Activated CD4-positive, alpha-beta T cell treated with anti-CD3 and anti-CD28 coated beads for 24 hours (primary cell): ENCODE results near the gene POTEG.
"Not testable (repeated sequence)": the region's sequence is repeated elsewhere in the genome, so short reads cannot be mapped to it uniquely, and the experiment has no call there.

Experiments used
- DNase-seq, 2 donors: peaks; one replicate each; pipeline ENCODE4 v3.0.0-alpha.2; 2020; ENCODE audit warnings: low read depth in 2 of 2

The POTEG gene

DNA sequence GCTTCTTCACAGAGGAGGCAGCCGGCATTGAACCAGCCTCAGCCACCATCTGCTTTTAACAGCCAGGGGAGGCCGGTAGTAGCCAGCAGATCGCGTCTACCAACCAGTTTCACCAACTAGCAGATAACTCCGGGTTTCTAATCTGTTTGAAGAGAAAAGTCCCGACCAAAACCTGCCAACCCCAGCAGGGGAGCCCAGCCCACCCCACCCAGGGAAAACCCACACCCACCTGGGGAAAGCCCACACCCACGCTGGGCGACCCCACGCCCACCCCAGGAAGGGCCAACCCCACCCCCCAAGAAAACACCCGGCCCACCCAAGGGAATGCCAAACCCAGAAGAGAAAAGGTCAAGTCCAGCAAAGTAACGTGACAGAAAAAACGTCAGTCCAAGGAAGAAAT is at the start of gene POTEG:
Gene POTEG (minus strand): TSS at position 101 of the 400 bp plus-strand sequence. CDS start 52 bp downstream, at position 49.
- DNase-seq: not testable (repeated sequence)

DNA sequence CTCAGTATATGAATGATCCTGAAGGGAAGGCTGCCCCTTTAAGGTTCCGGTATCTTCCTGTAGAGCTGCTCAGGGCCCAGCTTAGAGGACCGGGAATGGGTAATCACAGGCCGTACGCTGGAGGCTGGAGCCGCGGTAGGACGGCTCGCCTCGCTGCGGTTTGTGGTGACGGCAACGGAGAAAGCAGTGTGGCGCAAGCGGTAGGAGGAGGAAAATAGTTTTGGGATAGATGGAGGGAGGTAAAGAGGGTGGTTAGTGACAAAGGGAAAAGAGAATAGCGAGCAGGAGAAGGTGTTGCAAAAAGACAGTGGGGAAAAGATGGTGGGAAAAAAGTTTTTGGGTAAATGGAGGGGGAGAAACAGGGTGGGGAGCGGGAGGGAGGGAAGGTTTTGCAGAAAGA is 48.0 kb upstream of the POTEG start:
- DNase-seq: not testable (repeated sequence)

DNA sequence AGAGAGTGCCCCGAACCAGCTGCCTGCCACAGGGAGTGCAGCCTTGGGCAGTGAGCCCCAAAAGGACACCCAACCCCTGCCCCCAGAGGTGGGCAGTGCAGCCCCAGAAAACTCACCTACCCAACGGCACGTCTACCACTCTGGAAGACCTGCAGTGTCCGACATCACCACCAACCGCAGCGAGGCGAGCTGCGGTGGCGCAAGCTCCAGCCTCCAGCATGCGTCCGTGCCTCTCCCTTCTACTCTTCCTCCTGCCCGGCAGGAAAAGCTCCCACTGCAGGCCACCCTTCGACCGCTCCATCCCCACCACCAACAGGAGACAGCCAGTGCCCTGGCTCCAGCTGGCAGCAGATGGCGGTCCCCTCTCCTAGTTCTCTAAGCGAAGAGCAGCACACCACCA is 47.3 kb upstream of the POTEG start:
- DNase-seq: not testable (repeated sequence)

DNA sequence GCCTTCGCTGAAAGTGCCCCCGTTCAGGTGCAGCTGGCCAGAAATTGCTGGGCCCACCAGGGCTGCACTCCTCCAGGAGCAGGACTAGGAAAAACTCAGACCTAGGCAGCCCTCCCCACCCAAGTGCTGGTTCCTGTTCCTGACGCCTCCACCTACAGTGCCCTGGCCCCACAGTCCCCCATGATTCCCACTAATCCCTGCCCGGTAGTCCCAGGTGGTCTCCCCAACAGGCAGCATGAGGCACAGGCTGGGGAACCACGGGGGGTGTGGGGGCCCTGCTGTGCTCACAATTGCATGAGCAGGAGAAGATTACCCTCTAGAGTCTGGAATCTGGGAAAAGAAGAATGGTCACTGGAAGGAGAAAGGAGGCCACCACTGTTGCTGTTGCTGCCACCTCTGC is 46.4 kb upstream of the POTEG start:
- DNase-seq: not testable (repeated sequence)

DNA sequence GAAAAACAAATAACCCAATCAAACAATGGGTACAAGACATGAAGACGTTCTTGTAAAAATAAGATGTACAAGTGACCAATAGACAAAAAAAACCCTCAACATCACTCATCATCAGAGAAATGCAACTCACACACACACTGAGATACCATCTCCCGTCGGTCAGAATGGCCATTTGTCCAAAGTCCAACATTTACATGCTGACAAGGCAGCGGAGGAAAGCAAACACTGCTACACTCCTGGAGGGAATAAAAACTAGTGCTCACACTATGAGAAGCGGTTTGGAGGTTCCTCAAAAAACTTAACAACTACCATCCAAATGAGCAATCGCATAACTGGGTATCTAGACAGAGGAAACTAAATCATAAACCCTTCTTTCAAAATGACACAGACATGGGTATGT is 11.6 kb upstream of the POTEG start:
- DNase-seq: not testable (repeated sequence)

DNA sequence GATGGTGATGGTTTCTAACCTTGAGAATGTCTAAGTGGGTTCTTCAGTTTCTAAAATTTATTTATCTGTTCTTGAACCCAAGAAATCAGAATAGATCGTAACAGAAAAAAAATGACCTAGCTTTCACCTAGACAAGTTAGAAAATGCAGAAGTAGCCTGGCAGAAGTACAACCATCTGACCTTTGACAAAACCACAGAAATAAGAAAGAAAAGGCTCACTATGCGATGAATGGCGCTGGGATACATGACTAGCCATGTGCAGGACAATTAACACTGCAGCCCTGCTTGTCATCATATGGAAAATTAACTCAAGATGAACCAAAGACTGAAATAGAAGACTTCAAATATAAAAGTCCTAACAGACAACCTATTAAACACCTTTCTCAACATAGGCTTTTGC is 5.7 kb upstream of the POTEG start:
- DNase-seq: not testable (repeated sequence)

DNA sequence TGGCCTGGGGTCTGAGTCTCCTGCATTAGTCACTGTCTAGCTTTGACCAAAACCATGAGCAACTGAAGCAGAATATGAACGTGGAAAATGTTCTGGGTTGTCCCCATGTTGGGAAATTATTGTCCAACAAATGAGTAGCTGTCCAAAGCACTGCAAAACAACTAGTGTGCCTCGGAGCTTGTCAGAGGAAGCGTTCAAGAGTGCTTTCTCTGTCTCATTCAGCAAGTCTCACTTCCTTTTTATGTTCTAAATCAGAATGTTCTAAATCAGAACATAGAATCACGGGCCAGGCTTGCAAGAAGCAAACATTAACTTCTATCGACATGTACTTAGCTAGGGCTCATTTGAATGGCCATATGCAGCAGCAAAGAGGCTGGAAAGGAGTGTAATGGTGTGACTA is 5.1 kb upstream of the POTEG start:
- DNase-seq: not testable (repeated sequence)

DNA sequence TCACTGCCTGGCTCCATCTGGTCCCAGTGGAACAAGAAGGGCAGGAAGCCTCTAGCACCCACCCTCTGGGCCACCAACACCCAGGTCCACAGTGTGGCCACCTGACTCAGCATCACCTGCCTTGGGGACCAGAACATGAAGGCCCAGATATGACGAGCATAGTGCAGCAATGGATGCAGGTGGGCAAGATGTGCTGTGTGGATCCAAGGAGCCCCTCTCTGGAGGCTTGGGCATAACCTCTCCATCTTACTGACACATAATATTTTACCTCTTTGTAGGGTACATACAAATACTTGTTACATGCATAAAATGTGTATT is 2.9 kb upstream of the POTEG start:
- not testable (repeated sequence) for DNase-seq

DNA sequence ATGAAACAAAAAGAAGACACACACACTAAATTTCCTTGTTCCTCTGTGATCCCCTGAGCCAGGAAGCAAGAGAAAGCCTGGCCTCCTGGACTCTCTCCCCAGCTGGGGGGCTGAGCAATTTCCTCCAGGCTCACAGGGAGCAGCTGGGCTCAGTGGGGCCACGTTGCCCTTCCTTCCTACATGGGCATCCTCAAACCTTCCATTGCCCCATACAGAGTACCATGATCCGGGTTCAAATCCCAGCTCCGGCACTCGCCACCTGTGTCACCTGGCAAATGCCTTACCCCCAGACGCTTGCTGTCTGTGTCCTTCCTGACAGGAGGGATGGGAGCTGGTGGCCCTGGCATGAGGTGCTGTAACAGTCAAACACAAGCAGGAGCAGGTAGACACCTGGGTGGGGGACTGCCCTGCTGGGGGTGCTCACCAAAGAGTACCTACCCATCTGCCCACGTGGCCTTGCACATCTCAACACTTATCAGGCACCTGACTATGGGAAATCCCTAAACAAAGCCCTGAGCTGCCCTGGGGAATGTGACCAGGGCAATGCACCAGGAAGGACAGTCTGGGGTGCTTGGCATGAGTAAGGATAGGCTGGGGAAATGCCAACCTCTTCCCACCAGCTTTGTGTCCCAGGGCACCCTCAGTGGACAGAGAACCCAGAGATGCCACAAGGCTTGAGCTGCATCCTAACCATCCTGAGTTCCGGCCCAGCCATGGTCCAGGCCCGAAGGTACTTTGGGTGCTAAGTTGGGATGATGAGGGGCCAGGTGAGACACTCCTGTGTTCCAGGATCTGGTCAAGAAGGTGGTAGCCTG is 2.4 kb upstream of the POTEG start:
- not testable (repeated sequence) for DNase-seq

DNA sequence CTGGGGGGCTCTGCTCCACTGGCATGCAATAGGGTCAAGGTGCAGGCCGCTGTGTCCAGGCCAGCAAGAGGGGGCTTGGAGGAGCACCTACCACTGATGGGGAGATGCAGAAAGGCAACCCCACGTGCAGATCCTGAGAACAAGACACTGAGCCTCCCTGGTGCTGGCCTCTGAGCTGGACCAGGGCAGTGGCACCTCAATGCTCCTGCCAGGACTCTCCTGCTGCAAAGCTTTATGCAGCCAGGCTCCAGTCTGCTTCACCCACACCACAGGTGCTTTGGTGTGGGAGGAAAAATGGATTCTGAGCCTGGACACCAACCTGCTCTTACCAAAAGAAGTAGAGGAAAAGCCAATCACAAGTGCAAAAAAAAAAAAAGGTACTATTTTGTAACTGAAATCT is 1.7 kb upstream of the POTEG start:
- DNase-seq: not testable (repeated sequence)

DNA sequence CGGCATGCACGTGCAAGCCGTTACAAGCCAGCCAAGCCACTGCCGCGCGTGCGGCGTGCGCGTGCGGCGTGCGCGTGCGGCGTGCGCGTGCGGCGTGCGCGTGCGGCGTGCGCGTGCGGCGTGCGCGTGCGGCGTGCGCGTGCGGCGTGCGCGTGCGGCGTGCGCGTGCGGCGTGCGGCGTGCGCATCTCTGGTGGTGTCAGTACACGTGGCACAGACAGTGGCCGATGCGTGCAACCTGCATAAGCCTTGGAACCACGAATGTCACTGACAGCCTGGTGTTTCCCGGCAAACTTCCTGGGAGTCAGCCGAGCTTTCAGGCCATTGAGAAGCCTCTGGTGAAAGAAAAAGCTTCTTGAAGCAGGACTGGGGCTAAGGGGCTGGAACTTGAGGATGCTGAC is 750 bp upstream of the POTEG start:
- not testable (repeated sequence) for DNase-seq

DNA sequence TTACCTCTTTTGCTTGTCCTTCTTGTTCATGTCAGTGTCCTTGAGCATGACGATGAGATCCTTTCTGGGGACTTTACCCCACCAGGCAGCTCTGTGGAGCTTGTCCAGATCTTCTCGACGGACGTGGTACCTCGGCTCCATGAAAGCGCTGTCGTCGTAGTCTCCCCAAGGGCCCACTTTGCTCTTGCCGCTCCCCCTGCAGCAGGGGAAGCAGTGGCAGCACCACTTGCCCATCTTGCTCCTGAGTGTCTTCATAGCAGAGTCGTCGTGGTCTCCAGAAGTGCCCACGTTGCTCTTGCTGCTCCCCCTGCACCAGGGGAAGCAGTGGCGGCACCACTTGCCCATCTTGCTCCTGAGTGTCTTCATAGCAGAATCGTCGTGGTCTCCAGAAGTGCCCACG is 376 bp downstream of the POTEG start:
- DNase-seq: not testable (repeated sequence)

DNA sequence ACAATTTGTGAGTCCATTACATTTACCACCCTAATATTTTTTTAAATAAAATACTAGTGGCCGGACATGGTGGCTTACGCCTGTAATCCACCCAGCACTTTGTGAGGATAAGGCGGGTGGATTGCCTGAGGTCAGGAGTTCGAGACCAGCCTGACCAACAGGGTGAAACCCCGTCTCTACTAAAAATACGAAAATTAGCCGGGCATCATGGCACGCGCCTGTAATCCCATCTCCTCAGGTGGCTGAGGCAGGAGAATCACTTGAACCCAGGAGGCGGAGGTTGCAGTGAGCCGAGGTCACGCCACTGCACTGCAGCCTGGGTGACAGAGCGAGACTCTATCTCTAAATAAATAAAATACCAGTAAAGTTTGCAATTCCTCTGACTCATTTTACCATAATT is 25.6 kb downstream of the POTEG start:
- not testable (repeated sequence) for DNase-seq

DNA sequence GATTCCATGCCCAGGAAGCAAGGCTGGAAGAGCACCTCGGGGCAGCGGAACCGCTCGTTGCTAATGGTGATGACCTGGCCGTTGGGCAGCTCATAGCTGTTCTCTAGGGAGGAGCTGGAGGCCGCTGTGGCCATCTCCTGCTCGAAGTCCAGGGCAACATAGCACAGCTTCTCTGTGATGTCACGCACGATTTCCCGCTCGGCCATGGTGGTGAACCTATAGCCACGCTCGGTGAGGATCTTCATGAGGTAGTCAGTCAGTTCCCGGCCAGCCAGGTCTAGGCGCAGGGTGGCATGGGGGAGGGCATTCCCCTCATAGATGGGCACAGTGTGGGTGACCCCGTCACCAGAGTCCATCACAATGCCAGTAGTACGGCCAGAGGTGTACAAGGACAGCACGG is 32.0 kb downstream of the POTEG start:
- DNase-seq: not testable (repeated sequence)

DNA sequence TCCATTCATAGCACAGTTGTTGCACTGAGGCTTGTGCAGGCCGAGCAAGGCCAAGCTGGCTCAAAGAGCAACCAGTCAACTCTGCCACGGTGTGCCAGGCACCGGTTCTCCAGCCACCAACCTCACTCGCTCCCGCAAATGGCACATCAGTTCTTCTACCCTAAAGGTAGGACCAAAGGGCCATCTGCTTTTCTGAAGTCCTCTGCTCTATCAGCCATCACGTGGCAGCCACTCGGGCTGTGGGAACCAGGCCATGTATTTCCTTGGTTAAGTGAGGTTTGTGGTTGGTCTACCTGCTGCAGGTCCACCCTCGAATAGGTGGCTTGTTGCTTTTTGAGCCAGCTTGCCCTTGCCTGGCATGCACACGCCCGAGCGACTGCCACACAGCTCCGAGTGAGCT is 39.4 kb downstream of the POTEG start:
- not testable (repeated sequence) for DNase-seq

DNA sequence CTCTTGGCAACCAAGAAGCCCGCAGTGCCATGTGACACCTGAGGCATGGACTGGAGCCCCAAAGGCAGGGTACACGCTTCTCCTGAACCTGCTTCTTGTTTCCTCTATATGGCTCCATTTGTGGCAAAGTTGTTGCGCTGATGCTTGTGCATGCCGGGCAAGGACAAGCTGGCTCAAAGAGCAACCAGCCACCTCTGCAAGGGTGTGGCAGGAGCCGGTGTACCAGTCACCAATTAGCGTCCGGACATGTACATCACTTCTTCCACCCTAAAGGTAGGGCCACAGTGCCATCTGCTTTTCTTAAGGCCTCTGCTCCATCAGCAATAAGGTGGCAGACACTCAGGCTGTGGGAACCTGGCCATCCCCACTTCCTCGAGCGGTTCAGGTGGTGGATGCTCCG is 43.9 kb downstream of the POTEG start:
- not testable (repeated sequence) for DNase-seq

DNA sequence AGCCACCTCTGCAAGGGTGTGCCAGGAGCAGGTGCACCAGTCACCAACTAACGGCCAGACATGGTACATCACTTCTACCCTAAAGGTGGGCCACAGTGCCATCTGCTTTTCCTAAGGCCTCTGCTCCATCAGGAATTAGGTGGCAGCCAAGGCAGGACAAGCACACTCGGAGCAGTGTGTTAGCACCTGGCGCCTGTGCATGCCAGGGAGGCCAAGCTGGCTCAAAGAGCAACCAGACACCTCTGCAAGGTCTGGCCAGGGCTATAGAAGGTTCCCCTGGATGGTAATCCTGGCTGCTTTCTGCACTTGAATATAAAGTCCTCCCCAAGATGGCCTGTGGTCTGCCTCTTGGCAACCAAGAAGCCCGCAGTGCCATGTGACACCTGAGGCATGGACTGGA is 45.4 kb downstream of the POTEG start:
- not testable (repeated sequence) for DNase-seq

DNA sequence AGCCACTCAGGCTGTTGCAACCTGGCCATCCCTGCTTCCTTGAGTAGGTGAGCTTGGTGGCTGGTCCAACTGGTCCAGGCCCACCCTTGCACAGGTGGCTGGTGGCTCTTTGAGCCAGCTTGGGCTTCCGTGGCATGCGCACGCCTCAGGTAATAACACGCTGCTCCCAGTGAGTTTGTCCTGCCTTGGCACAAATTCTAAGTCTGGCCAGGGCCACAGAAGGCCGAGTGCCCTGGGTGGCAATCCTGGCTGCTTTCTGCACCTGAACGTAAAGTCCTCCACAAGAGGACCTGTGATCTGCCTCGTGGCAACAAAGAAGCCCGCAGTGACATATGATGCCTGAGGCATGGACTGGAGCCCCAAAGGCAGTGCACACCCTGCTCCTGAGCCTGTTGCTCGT is 47.1 kb downstream of the POTEG start:
- not testable (repeated sequence) for DNase-seq

DNA sequence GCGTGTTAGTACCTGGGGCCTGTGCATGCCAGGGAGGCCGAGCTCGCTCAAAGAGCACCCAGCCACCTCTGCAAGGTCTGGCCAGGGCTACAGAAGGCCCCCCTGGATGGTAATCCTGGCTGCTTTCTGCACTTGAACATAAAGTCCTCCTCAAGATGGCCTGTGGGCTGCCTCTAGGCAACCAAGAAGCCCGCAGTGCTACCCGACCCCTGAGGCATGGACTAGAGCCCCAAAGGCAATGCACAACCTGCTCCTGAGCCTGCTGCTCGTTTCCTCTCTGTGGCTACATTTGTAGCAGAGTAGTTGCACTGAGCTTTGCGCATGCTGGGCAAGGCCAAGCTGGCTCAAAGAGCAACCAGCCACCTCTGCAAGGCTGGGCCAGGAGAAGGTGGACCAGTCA is 47.8 kb downstream of the POTEG start:
- DNase-seq: not testable (repeated sequence)

DNA sequence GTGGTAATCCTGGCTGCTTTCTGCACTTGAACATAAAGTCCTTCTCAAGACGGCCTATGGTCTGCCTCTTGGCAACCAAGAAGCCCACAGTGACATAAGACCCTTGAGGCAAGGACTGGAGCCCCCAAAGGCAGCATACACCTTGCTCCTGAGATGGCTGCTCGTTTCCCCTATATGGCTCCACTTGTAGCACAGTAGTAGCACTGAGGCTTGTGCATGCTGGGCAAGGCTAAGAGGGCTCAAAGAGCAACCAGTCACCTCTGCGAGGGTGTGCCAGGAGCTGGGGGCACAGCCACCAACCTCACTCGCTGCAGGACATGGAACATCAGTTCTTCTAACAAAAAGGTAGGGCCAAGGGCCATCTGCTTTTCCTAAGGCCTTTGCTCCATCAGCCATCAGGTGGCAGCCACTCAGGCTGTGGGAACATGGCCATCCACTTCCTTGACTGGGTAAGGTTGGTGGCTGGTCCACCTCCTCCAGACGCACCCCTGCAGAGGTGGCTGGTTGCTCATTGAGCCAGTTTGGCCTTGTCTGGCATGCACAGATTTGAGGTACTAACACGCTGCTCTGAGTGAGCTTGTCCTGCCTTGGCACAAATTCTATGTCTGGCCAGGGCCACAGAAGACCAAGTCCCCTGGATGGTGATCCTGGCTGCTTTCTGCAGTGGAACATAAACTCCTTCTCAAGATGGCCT is 49.9 kb downstream of the POTEG start:
- not testable (repeated sequence) for DNase-seq

DNA sequence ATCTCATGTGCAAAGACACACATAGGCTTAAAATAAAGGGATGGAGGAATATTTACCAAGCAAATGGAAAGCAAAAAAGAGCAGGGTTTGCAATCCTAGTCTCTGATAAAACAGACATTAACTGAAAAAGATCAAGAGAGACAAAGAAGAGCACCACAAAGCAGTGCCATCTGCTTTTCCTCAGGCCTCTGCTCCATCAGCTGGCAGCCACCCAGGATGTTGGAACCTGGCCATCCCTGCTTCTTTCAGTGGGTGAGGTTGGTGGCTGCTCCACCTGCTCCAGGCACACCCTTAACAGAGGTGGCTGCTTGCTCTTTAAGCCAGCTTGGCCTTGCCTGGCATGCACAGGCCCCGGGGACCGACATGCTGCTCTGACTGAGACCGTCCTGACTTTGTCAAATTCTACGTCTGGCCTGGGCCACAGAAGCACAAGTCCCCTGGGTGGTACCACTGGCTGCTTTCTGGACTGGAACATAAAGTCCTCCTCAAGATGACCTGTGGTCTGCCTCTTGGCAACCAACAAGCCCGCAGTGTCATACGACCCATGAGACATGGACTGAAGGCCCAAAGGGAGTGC is 51.0 kb downstream of the POTEG start:
- DNase-seq: not testable (repeated sequence)

DNA sequence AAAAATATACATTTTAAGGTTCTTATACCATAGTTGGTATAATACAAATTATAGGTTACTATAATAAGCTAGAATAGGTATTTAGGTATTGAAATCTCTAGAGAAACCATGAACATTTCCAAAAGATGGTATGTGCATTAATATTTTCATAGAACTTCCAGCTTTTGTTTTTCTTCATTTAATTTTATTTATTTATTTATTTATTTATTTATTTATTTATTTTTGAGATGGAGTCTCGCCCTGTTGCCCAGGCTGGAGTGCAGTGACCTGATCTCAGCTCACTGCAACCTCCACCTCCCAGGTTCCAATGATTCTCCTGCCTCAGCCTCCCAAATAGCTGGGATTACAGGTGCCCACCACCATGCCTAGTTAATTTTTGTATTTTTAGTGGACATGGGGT is 54.0 kb downstream of the POTEG start:
- DNase-seq: not testable (repeated sequence)

DNA sequence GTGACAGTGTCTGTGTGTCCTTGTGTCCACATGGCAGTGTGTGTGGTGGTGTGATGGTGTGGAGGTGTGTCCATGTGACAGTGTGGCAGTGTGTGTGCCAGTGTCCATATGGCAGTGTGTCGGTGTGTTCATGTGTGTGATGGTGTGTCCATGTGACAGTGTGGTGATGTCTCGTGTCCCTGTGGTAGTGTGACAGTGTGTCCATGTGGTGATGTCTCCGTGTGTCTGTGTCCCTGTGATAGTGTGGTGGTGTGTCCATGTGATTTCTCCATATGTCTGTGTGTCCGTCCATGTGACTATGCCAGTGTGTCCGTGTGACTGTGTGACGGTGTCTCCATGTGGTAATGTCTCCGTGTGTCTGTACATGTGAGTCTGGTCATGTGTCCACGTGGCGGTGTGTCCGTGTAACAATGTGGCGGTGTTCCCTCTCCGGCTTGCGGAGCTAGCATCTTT is 59.7 kb downstream of the POTEG start:
- DNase-seq: not testable (repeated sequence)
